CD4-positive, alpha-beta T cell treated with Interleukin-4 for 4 hours (primary cell): ENCODE data around the gene SRGN.
"Not testable (repeated sequence)": the region's sequence is repeated elsewhere in the genome, so short reads cannot be mapped to it uniquely, and the experiment has no call there.

ENCODE experiments used
- DNase-seq: peaks from one replicate; pipeline ENCODE4 v3.0.0-alpha.2; 2020

The SRGN gene

GRCh38 chr10:69091143-69091651, 3.3 kb downstream of the SRGN start:
- DNase-seq: no peak

GRCh38 chr10:69092959-69093850, 5.3 kb downstream of the SRGN start:
- peak; percentile 92 for DNase-seq

- DNase-seq: no peak
Measured at GRCh38 chr10:69093933-69094332, 6.0 kb downstream of the SRGN start.

- no peak for DNase-seq
Measured at GRCh38 chr10:69096045-69096444, 8.1 kb downstream of the SRGN start.

- DNase-seq: no peak
Measured at GRCh38 chr10:69097729-69098128, 9.8 kb downstream of the SRGN start.

GRCh38 chr10:69100136-69100872, 12.4 kb downstream of the SRGN start:
- DNase-seq: no peak

GRCh38 chr10:69101451-69102095, 13.7 kb downstream of the SRGN start:
- peak; percentile 45 for DNase-seq

- no peak for DNase-seq
Measured at GRCh38 chr10:69102440-69102839, 14.5 kb downstream of the SRGN start.

GRCh38 chr10:69103784-69104183, 15.9 kb downstream of the SRGN start:
- DNase-seq: no peak

DNA sequence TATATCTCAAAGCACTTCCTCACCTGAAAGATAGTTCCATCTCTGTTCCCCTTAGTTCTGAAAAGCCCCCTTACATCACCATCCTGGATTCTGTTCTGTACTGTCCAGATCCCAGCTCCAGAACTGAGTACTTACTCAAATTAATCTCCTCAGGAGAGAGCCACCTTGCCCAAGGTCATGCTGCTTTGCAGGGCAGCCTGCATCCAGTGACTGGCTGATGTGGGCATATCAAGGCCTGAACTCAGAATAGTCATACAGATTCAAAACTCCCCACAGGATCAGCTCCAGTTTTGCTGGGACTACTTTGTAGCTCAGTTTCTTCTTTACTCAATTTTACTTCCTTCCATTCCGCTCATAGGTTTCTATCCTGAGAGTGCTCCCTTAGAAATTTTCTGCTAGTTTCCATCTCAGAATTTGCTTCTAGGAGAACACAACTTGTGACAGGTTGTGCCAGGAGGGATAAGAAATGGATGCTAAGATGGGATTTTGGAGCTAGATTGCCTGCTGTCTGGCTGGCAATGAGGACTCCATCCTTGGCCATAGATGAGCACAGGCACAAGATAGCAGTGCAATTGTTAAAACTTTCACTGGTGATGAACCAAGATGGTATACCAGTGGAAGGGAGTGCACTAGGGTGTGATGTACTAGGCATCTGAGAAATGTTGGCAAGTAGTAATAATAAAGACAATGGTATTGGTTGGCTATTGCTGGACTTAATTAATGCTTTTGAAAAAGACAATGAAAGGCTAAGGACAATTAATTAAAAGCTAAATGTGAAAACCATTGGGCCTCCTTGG, 17.3 kb downstream of the SRGN start:
- DNase-seq: no peak

- no peak for DNase-seq
Measured at GRCh38 chr10:69107176-69107490, 19.2 kb downstream of the SRGN start.

GRCh38 chr10:69107699-69108098, 19.8 kb downstream of the SRGN start:
- DNase-seq: no peak

GRCh38 chr10:69119896-69120295, 32.0 kb downstream of the SRGN start:
- no peak for DNase-seq

DNA sequence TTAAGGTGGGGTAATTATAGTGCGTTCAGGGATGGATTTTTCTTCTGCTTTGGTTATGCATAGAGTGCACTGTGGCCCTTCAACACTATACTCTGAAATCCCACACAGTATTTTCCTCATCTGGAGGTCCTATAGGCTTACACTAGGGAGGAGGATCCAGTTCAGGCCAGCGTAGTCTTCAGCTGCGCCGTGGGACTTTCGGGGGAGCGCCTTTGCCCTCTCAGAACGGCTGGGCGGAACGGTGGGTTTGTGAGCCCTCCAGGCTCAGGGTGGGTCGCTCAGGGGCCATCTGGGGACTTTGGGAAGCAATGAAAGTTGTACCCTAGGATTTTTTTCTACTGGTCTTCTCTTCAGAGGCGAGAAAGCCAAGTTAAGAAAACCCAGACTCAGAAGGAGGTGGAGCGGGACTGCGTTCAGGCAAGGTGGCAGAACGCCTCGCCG, 35.4 kb downstream of the SRGN start:
- DNase-seq: peak; percentile 10

GRCh38 chr10:69123747-69124562, 36.1 kb downstream of the SRGN start, which contains the start of gene VPS26A:
VPS26A (plus strand) TSS chr10:69124178; CDS start chr10:69124278, 100 bp downstream.
- peak; percentile 96 for DNase-seq

- peak; percentile 71 for DNase-seq
Measured at GRCh38 chr10:69124563-69125268, 36.8 kb downstream of the SRGN start.

- DNase-seq: no peak
Measured at GRCh38 chr10:69125554-69125953, 37.7 kb downstream of the SRGN start.

GRCh38 chr10:69130251-69130650, 42.3 kb downstream of the SRGN start:
- no peak for DNase-seq

GRCh38 chr10:69139961-69140360, 52.1 kb downstream of the SRGN start:
- DNase-seq: no peak

- DNase-seq: no peak
Measured at GRCh38 chr10:69141304-69141703, 53.4 kb downstream of the SRGN start.

DNA sequence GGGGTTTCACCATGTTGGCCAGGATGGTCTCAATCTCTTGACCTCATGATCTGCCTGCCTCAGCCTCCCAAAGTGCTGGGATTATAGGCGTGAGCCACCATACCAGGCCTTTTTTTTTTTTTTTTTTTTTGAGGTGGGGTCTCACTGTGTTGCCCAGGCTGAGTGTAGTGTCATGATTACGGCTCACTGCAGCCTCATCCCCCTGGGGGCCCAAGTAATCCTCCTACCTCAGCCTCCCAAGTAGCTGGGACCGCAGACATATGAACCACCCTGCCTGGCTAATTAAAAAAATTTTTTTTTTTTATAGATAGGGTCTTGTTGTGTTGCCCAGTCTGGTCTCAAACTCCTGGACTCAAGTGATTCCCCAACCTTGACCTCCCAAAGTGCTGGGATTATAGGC, 54.2 kb downstream of the SRGN start:
- DNase-seq: not testable (repeated sequence)
